ENCODE data around the gene TMEM72. TPM values are rescaled to one million over a fixed set of nuclear protein-coding genes. Genes with fewer than 3 reads are reported as not detected.

TMEM72 gene
- total and polyA plus RNA-seq, 2 of the 13 experiments (the other 11 are each of a cell fraction or from before 2014, with no cell fraction given), result 0.04 TPM; not detected in 1

DNA sequence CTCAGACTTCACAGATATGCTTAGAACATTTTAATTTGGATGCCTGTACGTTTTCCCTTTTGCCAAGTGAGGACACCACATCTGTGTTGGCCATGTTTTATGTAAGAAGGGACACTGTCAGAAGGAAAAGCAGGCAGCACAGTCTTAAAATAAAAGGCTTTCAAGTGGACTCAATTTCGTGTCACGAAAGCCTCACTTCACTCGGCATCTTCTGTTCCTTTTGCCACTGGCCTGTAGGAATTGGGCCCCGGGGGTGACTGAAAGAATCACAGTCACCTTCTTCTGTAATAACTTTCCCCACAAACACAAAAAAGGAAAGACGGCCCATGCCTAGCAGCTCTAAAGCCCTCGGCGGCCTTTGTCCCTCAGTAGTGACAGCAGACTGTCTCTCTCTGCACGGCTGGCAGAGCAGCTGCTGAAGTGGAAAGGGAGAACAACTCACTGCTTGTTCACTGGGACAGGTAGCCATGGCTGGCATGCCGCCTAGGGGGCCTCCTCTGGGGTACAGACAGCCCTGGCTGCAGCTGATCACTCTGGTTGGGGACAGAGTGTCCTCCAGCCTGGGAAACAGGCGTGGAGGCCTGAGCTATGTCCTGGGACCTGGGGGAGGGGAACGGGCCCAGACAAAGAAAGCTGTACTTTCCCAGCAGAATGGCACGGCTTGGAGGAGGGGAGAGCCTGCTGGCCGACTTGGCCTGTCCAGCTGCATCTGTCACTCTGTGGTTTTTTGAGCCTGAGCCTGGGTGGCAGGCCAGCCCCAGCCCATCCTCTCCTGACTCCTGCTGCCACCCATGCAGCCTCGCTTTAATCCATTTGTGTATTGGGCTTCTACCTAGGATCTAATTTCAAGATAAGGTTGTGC is 52.9 kb downstream of the TMEM72 start (continued):
- TF ChIP-seq ARHGAP35 (CRISPR knock-in tag; IDR thresholded peaks at IDR 0.05; ENCODE audit: borderline replicate concordance) (0 out of 2 replicates have a peak, but pooled peaks have one; percentile 41), XRCC5 (optimal IDR thresholded peaks at IDR 0.05; ENCODE audit: low read length) (peak; percentile 85), HNF4A (CRISPR knock-in tag; IDR thresholded peaks at IDR 0.05) (peak; percentile 75), PHF8 (CRISPR knock-in tag; IDR thresholded peaks at IDR 0.05) (peak; percentile 49), ZNF720 (CRISPR knock-in tag; IDR thresholded peaks at IDR 0.05) (no peak), ZNF772 (CRISPR knock-in tag; IDR thresholded peaks at IDR 0.05) (0 out of 2 replicates have a peak, but pooled peaks have one; percentile 48), ZNF678 (CRISPR knock-in tag; IDR thresholded peaks at IDR 0.05) (no peak), ZNF781 (CRISPR knock-in tag; IDR thresholded peaks at IDR 0.05; ENCODE audit: borderline replicate concordance, not compliant biosample characterization) (no peak), RBM39 (IDR thresholded peaks at IDR 0.05; ENCODE audit: low read depth, low read length, poor library complexity, severe bottlenecking) (peak; percentile 72), ZNF556 (CRISPR knock-in tag; IDR thresholded peaks at IDR 0.05; ENCODE audit: borderline replicate concordance) (peak; percentile 12; the same call in 1 of the 2 replicates), ZFP36 (IDR thresholded peaks at IDR 0.05; ENCODE audit: borderline replicate concordance, low read depth, low read length, partially characterized antibody) (no peak), PHB2 (IDR thresholded peaks at IDR 0.05; ENCODE audit: partially characterized antibody) (no peak), PLRG1 (conservative IDR thresholded peaks at IDR 0.05) (no peak), FOXJ3 (CRISPR knock-in tag; IDR thresholded peaks at IDR 0.05; ENCODE audit: borderline replicate concordance) (0 out of 2 replicates have a peak, but pooled peaks have one; percentile 41), PPARG (CRISPR knock-in tag; conservative IDR thresholded peaks at IDR 0.05) (peak; percentile 50; the same call in 1 of the 2 replicates), ZNF883 (CRISPR knock-in tag; IDR thresholded peaks at IDR 0.05; ENCODE audit: not compliant biosample characterization) (peak; percentile 61), NFIB (CRISPR knock-in tag; IDR thresholded peaks at IDR 0.05; ENCODE audit: borderline replicate concordance) (no peak), ZNF619 (CRISPR knock-in tag; IDR thresholded peaks at IDR 0.05) (no peak)
- TF ChIP-seq, protein P1, sequence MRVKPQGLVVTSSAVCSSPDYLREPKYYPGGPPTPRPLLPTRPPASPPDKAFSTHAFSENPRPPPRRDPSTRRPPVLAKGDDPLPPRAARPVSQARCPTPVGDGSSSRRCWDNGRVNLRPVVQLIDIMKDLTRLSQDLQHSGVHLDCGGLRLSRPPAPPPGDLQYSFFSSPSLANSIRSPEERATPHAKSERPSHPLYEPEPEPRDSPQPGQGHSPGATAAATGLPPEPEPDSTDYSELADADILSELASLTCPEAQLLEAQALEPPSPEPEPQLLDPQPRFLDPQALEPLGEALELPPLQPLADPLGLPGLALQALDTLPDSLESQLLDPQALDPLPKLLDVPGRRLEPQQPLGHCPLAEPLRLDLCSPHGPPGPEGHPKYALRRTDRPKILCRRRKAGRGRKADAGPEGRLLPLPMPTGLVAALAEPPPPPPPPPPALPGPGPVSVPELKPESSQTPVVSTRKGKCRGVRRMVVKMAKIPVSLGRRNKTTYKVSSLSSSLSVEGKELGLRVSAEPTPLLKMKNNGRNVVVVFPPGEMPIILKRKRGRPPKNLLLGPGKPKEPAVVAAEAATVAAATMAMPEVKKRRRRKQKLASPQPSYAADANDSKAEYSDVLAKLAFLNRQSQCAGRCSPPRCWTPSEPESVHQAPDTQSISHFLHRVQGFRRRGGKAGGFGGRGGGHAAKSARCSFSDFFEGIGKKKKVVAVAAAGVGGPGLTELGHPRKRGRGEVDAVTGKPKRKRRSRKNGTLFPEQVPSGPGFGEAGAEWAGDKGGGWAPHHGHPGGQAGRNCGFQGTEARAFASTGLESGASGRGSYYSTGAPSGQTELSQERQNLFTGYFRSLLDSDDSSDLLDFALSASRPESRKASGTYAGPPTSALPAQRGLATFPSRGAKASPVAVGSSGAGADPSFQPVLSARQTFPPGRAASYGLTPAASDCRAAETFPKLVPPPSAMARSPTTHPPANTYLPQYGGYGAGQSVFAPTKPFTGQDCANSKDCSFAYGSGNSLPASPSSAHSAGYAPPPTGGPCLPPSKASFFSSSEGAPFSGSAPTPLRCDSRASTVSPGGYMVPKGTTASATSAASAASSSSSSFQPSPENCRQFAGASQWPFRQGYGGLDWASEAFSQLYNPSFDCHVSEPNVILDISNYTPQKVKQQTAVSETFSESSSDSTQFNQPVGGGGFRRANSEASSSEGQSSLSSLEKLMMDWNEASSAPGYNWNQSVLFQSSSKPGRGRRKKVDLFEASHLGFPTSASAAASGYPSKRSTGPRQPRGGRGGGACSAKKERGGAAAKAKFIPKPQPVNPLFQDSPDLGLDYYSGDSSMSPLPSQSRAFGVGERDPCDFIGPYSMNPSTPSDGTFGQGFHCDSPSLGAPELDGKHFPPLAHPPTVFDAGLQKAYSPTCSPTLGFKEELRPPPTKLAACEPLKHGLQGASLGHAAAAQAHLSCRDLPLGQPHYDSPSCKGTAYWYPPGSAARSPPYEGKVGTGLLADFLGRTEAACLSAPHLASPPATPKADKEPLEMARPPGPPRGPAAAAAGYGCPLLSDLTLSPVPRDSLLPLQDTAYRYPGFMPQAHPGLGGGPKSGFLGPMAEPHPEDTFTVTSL (CRISPR knock-in tag; IDR thresholded peaks at IDR 0.05; ENCODE audit: borderline replicate concordance), result peak; percentile 36; the same call in 1 of the 2 replicates
- TF ChIP-seq, protein P2, sequence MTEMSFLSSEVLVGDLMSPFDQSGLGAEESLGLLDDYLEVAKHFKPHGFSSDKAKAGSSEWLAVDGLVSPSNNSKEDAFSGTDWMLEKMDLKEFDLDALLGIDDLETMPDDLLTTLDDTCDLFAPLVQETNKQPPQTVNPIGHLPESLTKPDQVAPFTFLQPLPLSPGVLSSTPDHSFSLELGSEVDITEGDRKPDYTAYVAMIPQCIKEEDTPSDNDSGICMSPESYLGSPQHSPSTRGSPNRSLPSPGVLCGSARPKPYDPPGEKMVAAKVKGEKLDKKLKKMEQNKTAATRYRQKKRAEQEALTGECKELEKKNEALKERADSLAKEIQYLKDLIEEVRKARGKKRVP (CRISPR knock-in tag; IDR thresholded peaks at IDR 0.05), result no peak
- TF ChIP-seq, protein P3, sequence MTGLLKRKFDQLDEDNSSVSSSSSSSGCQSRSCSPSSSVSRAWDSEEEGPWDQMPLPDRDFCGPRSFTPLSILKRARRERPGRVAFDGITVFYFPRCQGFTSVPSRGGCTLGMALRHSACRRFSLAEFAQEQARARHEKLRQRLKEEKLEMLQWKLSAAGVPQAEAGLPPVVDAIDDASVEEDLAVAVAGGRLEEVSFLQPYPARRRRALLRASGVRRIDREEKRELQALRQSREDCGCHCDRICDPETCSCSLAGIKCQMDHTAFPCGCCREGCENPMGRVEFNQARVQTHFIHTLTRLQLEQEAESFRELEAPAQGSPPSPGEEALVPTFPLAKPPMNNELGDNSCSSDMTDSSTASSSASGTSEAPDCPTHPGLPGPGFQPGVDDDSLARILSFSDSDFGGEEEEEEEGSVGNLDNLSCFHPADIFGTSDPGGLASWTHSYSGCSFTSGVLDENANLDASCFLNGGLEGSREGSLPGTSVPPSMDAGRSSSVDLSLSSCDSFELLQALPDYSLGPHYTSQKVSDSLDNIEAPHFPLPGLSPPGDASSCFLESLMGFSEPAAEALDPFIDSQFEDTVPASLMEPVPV (CRISPR knock-in tag; IDR thresholded peaks at IDR 0.05), result no peak
